ENCODE data around the gene CCDC74A.
"Not testable (repeated sequence)": the region's sequence is repeated elsewhere in the genome, so short reads cannot be mapped to it uniquely, and the experiment has no call there.

GRCh38 chr2:131516621-131517020 is 11.1 kb upstream of the CCDC74A start:
- TF ChIP-seq FOXA1 (IDR thresholded peaks at IDR 0.05); SP1 (IDR thresholded peaks at IDR 0.05); TARDBP (IDR thresholded peaks at IDR 0.05); BHLHE40 (IDR thresholded peaks at IDR 0.05; ENCODE audit: borderline replicate concordance); L3MBTL2 (conservative IDR thresholded peaks at IDR 0.05); SUZ12 (IDR thresholded peaks at IDR 0.05); ARNT (IDR thresholded peaks at IDR 0.05); HDGF (IDR thresholded peaks at IDR 0.05; ENCODE audit: borderline replicate concordance); FOXK2 (IDR thresholded peaks at IDR 0.05); ZNF384 (IDR thresholded peaks at IDR 0.05); NFRKB (IDR thresholded peaks at IDR 0.05): not testable (repeated sequence)
